PC-9 (cell line): Measurements from ENCODE around the gene IBA57. TPM values are rescaled to one million over a fixed set of nuclear protein-coding genes. Genes with fewer than 3 reads are reported as not detected.

ENCODE experiments used
- BruUV-seq: library from RNA; stranded (reverse); fragments of 400-500 nt; replicated peaks from 2 replicates; lab custom pipeline; 2021; lab: Mats Ljungman, UMichigan
- CTCF ChIA-PET: fragments of 300-600 bp; sonication (Branson Sonifier 250); formaldehyde crosslinking; loops from one replicate; lab custom pipeline; 2022; ENCODE audit warnings: antibody characterized with exemption; lab: Charles Lee
- POLR2A ChIA-PET: fragments of 300-600 bp; sonication (Branson Sonifier 250); formaldehyde crosslinking; loops from one replicate; lab custom pipeline; 2022; ENCODE audit warnings: antibody characterized with exemption; ENCODE audit not compliant: unreplicated experiment; lab: Charles Lee
- DNase-seq, 2 experiments: peaks; one replicate each; pipeline versions ENCODE4 v3.0.0 to v3.0.0-alpha.2; 2015 to 2022; ENCODE audit warnings: mixed read lengths in 1 of 2
- H2AFZ ChIP-seq: fragments of 200-600 bp; sonication (generic); 2 replicates; pipeline ENCODE4 v1.8.1; 2017; ENCODE audit warnings: antibody characterized with exemption
- H3F3A ChIP-seq: fragments of 200-600 bp; sonication (generic); 2 replicates; pipeline ENCODE4 v1.8.1; 2017; ENCODE audit warnings: antibody characterized with exemption, mild to moderate bottlenecking, low read depth; ENCODE audit not compliant: insufficient read depth
- H3K27ac ChIP-seq: fragments of 200-600 bp; sonication (generic); 2 replicates; pipeline ENCODE4 v1.6.1; 2016; ENCODE audit warnings: mixed run types
- H3K27me3 ChIP-seq: fragments of 200-600 bp; sonication (generic); 2 replicates; pipeline ENCODE4 v1.6.1; 2016; ENCODE audit warnings: low read depth, mixed run types; ENCODE audit not compliant: insufficient read depth
- H3K36me3 ChIP-seq: fragments of 200-600 bp; sonication (generic); 2 replicates; pipeline ENCODE4 v1.6.1; 2016; ENCODE audit warnings: low read depth, mixed run types
- H3K4me1 ChIP-seq: fragments of 200-600 bp; sonication (generic); replicated peaks from 2 replicates; pipeline ENCODE4 v1.6.1; 2016; ENCODE audit warnings: mixed run types; ENCODE audit not compliant: insufficient read depth
- H3K4me2 ChIP-seq: fragments of 200-600 bp; sonication (generic); 2 replicates; pipeline ENCODE4 v1.6.1; 2017; ENCODE audit warnings: mixed run types
- H3K4me3 ChIP-seq: fragments of 200-600 bp; sonication (generic); 2 replicates; pipeline ENCODE4 v1.6.1; 2016; ENCODE audit warnings: mixed run types
- H3K79me2 ChIP-seq: fragments of 200-600 bp; sonication (generic); 2 replicates; pipeline ENCODE4 v1.6.1; 2017; ENCODE audit warnings: low read depth, mixed run types
- H3K9me2 ChIP-seq: fragments of 200-600 bp; sonication (generic); 2 replicates; pipeline ENCODE4 v1.8.1; 2017; ENCODE audit warnings: mild to moderate bottlenecking; ENCODE audit not compliant: insufficient read depth
- H3K9me3 ChIP-seq: fragments of 200-600 bp; sonication (generic); 2 replicates; pipeline ENCODE4 v1.8.1; 2016; ENCODE audit warnings: low read depth; ENCODE audit not compliant: insufficient read depth
- H4K20me1 ChIP-seq: fragments of 200-600 bp; sonication (generic); 2 replicates; pipeline ENCODE4 v1.8.1; 2017; ENCODE audit not compliant: insufficient read depth
- CTCF ChIP-seq: fragments of 200-600 bp; sonication (generic); conservative IDR thresholded peaks from 2 replicates; pipeline ENCODE4 v1.6.1; 2017; ENCODE audit warnings: mixed run types, antibody characterized with exemption, mild to moderate bottlenecking, moderate library complexity
- EZH2 ChIP-seq: fragments of 200-600 bp; sonication (generic); IDR thresholded peaks from 2 replicates; pipeline ENCODE4 v1.8.0; 2017; ENCODE audit warnings: antibody characterized with exemption, low read depth
- intact Hi-C: fragments of 100-400 bp; cut with micrococcal nuclease; formaldehyde crosslinking; loops from one replicate; pipeline ENCODE4 v1.10.0; 2022; ENCODE audit not compliant: unreplicated experiment
- total RNA-seq: library from RNA; stranded (reverse); gene quantifications from 2 replicates; pipeline ENCODE4 v1.2.3, GENCODE V29; 2021

Gene IBA57
- total RNA-seq, 1 experiment from 2014 or later, result 7.8 TPM

GRCh38 chr1:228152097-228152917 is 13.3 kb upstream of the IBA57 start:
- H3K4me3 ChIP-seq, result no peak overlapping the region
- no peaks in the 10 kb centered on the region for H3F3A ChIP-seq
- no TSS peak for BruUV-seq
- no peaks in the 10 kb centered on the region for H3K4me1 ChIP-seq
- intact Hi-C loops, result no loop called here
- ChIA-PET CTCF (no interaction called here), POLR2A (no interaction called here)
- DNase-seq, result no peak
- no peaks in the 10 kb centered on the region for H3K79me2 ChIP-seq
- H3K36me3 ChIP-seq, result no peaks in the 10 kb centered on the region
- H2AFZ ChIP-seq, result no peak overlapping the region
- no peak for TF ChIP-seq CTCF
- no peak overlapping the region for H3K4me2 ChIP-seq
- no peaks in the 10 kb centered on the region for H3K9me2 ChIP-seq
- no peaks in the 10 kb centered on the region for H3K27me3 ChIP-seq
- no peaks in the 10 kb centered on the region for H3K9me3 ChIP-seq
- H4K20me1 ChIP-seq, result no peaks in the 10 kb centered on the region
- no peak overlapping the region for H3K27ac ChIP-seq

DNA sequence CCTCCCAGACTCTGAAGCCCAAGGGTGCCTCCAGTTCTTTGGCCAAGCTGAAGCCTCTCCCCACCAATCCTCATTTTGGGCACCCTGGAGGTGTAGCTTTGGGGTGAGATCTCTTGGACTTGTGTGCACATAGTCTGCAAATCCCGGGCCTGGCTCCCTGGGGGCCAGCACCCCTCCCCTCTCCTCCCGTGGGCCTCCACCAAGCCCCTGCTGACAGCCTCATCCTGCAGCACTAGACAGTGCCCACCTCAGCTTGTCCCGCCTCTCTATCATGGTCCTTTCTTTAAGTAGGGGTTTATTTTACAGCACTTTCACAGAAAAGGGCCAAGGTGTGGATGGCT is 12.7 kb upstream of the IBA57 start:
- H3K4me3 ChIP-seq, result no peak overlapping the region
- no peaks in the 10 kb centered on the region for H3F3A ChIP-seq
- POLR2A ChIA-PET, result no interaction called here
- no peak overlapping the region for H3K27ac ChIP-seq
- H2AFZ ChIP-seq, result no peak overlapping the region
- H3K36me3 ChIP-seq, result no peaks in the 10 kb centered on the region
- no peaks in the 10 kb centered on the region for H3K9me3 ChIP-seq
- no peak for TF ChIP-seq CTCF
- no peak for TF ChIP-seq EZH2
- H3K27me3 ChIP-seq, result no peaks in the 10 kb centered on the region
- H3K4me2 ChIP-seq, result no peak overlapping the region
- no peak for DNase-seq
- intact Hi-C loops, result no loop called here
- H4K20me1 ChIP-seq, result no peaks in the 10 kb centered on the region
- H3K9me2 ChIP-seq, result no peaks in the 10 kb centered on the region
- CTCF ChIA-PET, result no interaction called here
- no peaks in the 10 kb centered on the region for H3K4me1 ChIP-seq
- H3K79me2 ChIP-seq, result no peaks in the 10 kb centered on the region
- TSS peak; percentile 11 for BruUV-seq

- intact Hi-C loops, result no loop called here
- H2AFZ ChIP-seq, result no peak overlapping the region
- POLR2A ChIA-PET, result interaction anchor here (0.6 kb wide), 1 partner anchor 29 kb away, joined by 4 read pairs; no protein-coding TSS in a partner anchor
- no peaks in the 10 kb centered on the region for H3K9me2 ChIP-seq
- H3F3A ChIP-seq, result no peaks in the 10 kb centered on the region
- no peak for TF ChIP-seq EZH2
- no peak for TF ChIP-seq CTCF
- no TSS peak for BruUV-seq
- H3K79me2 ChIP-seq, result no peaks in the 10 kb centered on the region
- H3K4me2 ChIP-seq, result no peak overlapping the region
- H3K4me1 ChIP-seq, result no peaks in the 10 kb centered on the region
- no peak overlapping the region for H3K4me3 ChIP-seq
- no peaks in the 10 kb centered on the region for H3K27me3 ChIP-seq
- H3K36me3 ChIP-seq, result no peaks in the 10 kb centered on the region
- H4K20me1 ChIP-seq, result no peaks in the 10 kb centered on the region
- H3K27ac ChIP-seq, result no peak overlapping the region
- DNase-seq, result no peak
- H3K9me3 ChIP-seq, result no peaks in the 10 kb centered on the region
- CTCF ChIA-PET, result interaction anchor here (0.6 kb wide), 1 partner anchor 15 kb away, joined by 3 read pairs; no protein-coding TSS in a partner anchor
These were observed 11.5 kb upstream of the IBA57 start for GRCh38 chr1:228154021-228154669.
